Gastroesophageal sphincter (tissue), 4 donors: Measurements from ENCODE around the gene SLK. TPM values are rescaled to one million over a fixed set of nuclear protein-coding genes. Genes with fewer than 3 reads are reported as not detected.

Experiments used
- ATAC-seq: fragments of 150-250 bp; one replicate; pipeline ENCODE4 v1.9.1; 2016; ENCODE audit warnings: mild to moderate bottlenecking, moderate library complexity
- H3K27ac ChIP-seq, 4 donors: fragments of 200-600 bp; sonication (generic) in 3 of 4; 1 replicate in 3 of 4; 2 replicates in 1 of 4; pipeline ENCODE4 v1.5.1; 2016 to 2019
- H3K27me3 ChIP-seq: fragments of 200-600 bp; sonication (generic); one replicate; pipeline ENCODE4 v1.5.1; 2019
- H3K36me3 ChIP-seq, 2 donors: fragments of 200-600 bp; sonication (generic); one replicate each; pipeline ENCODE4 v1.5.1; 2019; ENCODE audit warnings: control low read depth in 1 of 2
- H3K4me1 ChIP-seq, 3 donors: fragments of 200-600 bp; sonication (generic); 1 replicate in 2 of 3; 2 replicates in 1 of 3; pipeline ENCODE4 v1.5.1; 2016 to 2019; ENCODE audit warnings: control low read depth in 2 of 3
- H3K4me3 ChIP-seq, 2 donors: fragments of 200-600 bp; sonication (generic); one replicate each; pipeline ENCODE4 v1.5.1; 2019; ENCODE audit warnings: mild to moderate bottlenecking in 1 of 2, moderate library complexity in 1 of 2
- H3K9me3 ChIP-seq, 3 donors: fragments of 200-600 bp; sonication (generic); one replicate each; pipeline ENCODE4 v1.5.1; 2017 to 2019; ENCODE audit warnings: control low read depth in 2 of 3
- EP300 ChIP-seq: sonication (generic); formaldehyde crosslinking; IDR thresholded peaks from one replicate; pipeline ENCODE4 v1.6.1; 2017; ENCODE audit warnings: antibody characterized with exemption, mild to moderate bottlenecking
- POLR2A ChIP-seq, 2 donors: fragments of 450-650 bp; IDR thresholded peaks; one replicate each; pipeline ENCODE4 v1.6.1; 2017; ENCODE audit warnings: antibody characterized with exemption in 2 of 2, mild to moderate bottlenecking in 2 of 2, moderate library complexity in 1 of 2
- POLR2AphosphoS5 ChIP-seq: sonication (generic); formaldehyde crosslinking; IDR thresholded peaks from one replicate; pipeline ENCODE4 v1.6.1; 2017; ENCODE audit warnings: antibody characterized with exemption
- WGBS, 2 donors: methylation state at CpG; one replicate each; pipeline ENCODE4 v1.1.5; 2018; ENCODE audit warnings: low coverage in 1 of 2; 5-methylcytosine and 5-hydroxymethylcytosine counted together
- total RNA-seq, 4 donors: library from RNA; depleted of rRNA; stranded (reverse); fragments of >200 nt; gene quantifications; one replicate each; pipeline ENCODE4 v1.1.0, GENCODE V29; 2016
- TF ChIP-seq, protein P1 (sequence below), 4 experiments: fragments of 200-600 bp in 2 of 4; fragments of 450-650 bp in 2 of 4; sonication (generic) in 1 of 4; IDR thresholded peaks; one replicate each; pipeline ENCODE4 v1.5.1; 2017 to 2019; ENCODE audit warnings: antibody characterized with exemption in 4 of 4, mild to moderate bottlenecking in 2 of 4, moderate library complexity in 2 of 4

The SLK gene
- total RNA-seq, 4 donors from 2014 or later, result 75.0 to 119 (median 107) TPM

DNA sequence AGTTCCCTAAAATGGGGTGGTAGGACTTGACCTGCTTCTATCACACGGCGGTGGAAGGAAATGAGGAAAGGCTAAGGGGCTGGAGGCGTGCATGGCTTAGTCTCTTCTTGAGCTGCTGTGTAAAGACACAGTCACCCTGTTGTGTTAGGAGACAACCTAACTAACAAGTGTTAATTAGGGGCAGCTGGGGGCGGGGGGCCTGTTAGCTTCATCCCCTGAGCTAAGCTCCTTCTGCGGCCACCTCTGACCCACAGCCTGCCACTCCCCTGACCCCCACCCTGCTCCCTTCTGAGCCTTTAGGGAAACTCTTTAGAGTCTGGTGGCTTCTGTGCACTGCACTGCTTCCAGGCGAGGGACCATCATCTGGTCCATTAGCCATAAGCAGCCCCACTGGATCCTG is 90.8 kb downstream of the SLK start:
- Histone ChIP-seq H3K4me3 (no peak overlapping the region), H3K9me3 (no peaks in the 10 kb centered on the region), H3K27ac (no peak overlapping the region), H3K36me3 (no peaks in the 10 kb centered on the region), H3K27me3 (no peaks in the 10 kb centered on the region), H3K4me1 (no peaks in the 10 kb centered on the region)
- ATAC-seq, result no peak
- TF ChIP-seq, protein P1, sequence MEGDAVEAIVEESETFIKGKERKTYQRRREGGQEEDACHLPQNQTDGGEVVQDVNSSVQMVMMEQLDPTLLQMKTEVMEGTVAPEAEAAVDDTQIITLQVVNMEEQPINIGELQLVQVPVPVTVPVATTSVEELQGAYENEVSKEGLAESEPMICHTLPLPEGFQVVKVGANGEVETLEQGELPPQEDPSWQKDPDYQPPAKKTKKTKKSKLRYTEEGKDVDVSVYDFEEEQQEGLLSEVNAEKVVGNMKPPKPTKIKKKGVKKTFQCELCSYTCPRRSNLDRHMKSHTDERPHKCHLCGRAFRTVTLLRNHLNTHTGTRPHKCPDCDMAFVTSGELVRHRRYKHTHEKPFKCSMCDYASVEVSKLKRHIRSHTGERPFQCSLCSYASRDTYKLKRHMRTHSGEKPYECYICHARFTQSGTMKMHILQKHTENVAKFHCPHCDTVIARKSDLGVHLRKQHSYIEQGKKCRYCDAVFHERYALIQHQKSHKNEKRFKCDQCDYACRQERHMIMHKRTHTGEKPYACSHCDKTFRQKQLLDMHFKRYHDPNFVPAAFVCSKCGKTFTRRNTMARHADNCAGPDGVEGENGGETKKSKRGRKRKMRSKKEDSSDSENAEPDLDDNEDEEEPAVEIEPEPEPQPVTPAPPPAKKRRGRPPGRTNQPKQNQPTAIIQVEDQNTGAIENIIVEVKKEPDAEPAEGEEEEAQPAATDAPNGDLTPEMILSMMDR (IDR thresholded peaks at IDR 0.05), result no peak
- TF ChIP-seq EP300, result no peak
- TF ChIP-seq POLR2A (IDR thresholded peaks at IDR 0.05), result no peak
- no peak for TF ChIP-seq POLR2AphosphoS5
- WGBS, 2 donors, result 51% methylated on average over 4 of the region's 6 CpGs; no CpG with 5 or more reads in 1 of the 2 donors

DNA sequence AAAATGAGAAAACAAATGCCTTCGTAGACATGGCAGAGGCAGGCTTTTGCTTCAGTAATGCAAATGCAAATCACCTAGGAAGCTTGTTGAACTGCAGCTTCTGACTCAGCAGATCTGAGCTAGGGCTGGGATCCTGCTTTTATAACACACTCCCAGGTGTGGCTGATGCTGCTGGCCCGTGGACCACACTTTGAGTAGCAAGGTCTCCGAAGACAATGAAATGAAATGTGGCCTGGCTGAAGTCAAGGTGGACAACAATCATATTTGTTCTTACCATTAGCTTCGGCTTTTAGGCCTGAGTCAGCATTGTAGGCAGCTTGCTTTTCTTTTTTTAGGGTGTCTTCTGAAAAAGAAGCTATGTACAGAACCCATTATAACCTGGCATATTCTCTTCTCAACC is 92.4 kb downstream of the SLK start:
- no peaks in the 10 kb centered on the region for H3K9me3 ChIP-seq
- H3K27me3 ChIP-seq, result peaks cover 3% of the 10 kb centered on the region
- ATAC-seq, result no peak
- no peak overlapping the region for H3K4me3 ChIP-seq
- no peak overlapping the region for H3K27ac ChIP-seq
- no peaks in the 10 kb centered on the region for H3K4me1 ChIP-seq
- no peak for TF ChIP-seq POLR2A (IDR thresholded peaks at IDR 0.05)
- TF ChIP-seq EP300, result no peak
- 63 to 80% methylated on average over 3 to 4 of the region's 4 CpGs for WGBS, 2 donors
- no peaks in the 10 kb centered on the region for H3K36me3 ChIP-seq

DNA sequence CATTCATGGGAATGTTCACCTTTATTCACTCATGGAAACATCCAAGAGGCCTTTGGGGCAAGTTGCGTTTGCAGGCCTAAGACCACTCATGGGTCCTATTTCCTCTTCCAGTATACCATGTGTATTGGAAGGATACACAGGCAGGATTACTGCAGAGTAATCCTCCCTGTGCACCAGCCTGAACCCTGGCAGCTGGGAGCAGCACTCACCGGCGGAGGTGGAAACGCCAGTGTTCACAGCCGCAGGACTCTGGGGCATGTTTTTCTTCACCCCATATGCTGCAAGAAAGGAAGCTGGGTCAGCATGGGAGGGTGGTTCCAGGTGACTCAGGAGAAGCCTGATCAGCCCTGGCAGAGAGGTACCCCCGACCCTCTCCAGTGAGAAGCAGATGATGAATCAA is 94.3 kb downstream of the SLK start:
- Histone ChIP-seq H3K36me3 (no peaks in the 10 kb centered on the region), H3K9me3 (no peaks in the 10 kb centered on the region), H3K27ac (no peak overlapping the region), H3K4me3 (no peak overlapping the region), H3K27me3 (peaks cover 4% of the 10 kb centered on the region), H3K4me1 (no peaks in the 10 kb centered on the region)
- no peak for ATAC-seq
- WGBS, 2 donors, result no CpG with 5 or more reads among the region's 6 CpGs
- TF ChIP-seq POLR2A (IDR thresholded peaks at IDR 0.05) (no peak), POLR2AphosphoS5 (no peak)

DNA sequence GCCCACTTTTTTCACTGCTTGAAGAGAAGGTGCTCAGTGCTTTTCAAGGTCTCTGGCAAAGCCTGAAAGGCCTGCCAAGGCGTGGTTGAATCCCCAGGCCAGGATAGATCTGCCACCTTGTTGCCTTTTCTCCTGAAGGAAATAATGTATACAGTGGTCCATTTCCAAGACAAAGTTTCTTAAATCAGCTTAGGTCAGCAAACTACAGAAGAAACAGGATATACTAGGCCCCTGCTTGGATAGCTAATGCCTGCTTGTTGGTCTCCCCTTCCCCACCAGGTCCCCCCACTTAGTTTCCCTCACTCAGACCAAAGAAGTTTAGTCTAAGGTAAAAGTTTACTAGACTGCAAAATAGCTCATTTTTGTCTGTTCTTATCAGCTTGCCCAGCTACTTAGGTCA is 98.8 kb downstream of the SLK start:
- Histone ChIP-seq H3K27ac (no peak overlapping the region), H3K36me3 (no peaks in the 10 kb centered on the region), H3K27me3 (peaks cover 4% of the 10 kb centered on the region), H3K4me1 (no peaks in the 10 kb centered on the region), H3K9me3 (no peaks in the 10 kb centered on the region), H3K4me3 (no peak overlapping the region)
- TF ChIP-seq POLR2A (IDR thresholded peaks at IDR 0.05), result no peak
- no peak for TF ChIP-seq POLR2AphosphoS5
- TF ChIP-seq EP300, result no peak
- TF ChIP-seq, protein P1 (IDR thresholded peaks at IDR 0.05), result no peak
- 60 to 86% methylated on average over 1 of the region's 1 CpG for WGBS, 2 donors
- ATAC-seq, result no peak

DNA sequence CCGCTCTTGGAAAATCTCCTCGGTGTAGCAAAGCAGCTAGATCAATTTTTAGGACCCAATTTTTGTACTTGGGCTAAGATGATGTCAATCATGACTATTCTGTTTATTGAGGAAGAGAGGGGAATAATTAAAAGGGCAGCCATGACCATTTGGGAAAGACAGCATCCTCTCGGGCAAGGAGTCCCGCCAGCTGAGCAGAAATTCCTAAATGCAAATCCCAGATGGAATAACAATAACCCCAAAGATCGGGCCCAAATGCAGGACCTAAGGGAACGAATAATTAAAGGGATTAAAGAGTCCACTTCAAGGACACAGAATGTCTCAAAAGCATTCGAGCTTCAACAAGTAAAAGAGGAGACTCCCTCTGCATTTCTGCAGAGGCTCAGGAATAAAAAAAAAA is 100.0 kb downstream of the SLK start:
- H3K9me3 ChIP-seq, result no peaks in the 10 kb centered on the region
- H3K4me1 ChIP-seq, result no peaks in the 10 kb centered on the region
- WGBS, 2 donors, result 70 to 72% methylated on average over 6 to 7 of the region's 7 CpGs
- H3K4me3 ChIP-seq, result no peak overlapping the region
- no peaks in the 10 kb centered on the region for H3K36me3 ChIP-seq
- TF ChIP-seq, protein P1 (IDR thresholded peaks at IDR 0.05), result no peak
- TF ChIP-seq EP300 (no peak), POLR2AphosphoS5 (no peak), POLR2A (IDR thresholded peaks at IDR 0.05) (no peak)
- peaks cover 4% of the 10 kb centered on the region for H3K27me3 ChIP-seq
- no peak for ATAC-seq
- no peak overlapping the region for H3K27ac ChIP-seq

DNA sequence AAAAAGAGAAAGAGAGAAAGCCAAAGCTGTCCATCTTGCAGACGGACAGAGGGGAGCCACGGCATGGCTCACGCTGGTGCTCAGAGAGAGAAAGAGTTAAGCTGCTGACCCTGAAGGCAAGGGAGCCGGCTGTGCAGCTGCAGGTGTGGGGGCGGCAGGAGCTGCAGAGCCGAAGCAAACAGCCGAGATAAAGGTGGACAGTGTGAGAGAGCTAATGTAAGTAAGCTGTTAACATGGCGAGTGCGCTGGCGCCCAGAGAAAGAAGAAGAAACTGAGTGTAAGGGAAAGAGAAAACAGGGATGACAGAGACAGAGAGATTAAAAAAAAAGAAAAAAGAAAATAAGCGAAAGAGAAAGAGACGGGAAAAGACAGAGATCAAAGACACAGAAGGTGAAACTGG is 100.6 kb downstream of the SLK start:
- Histone ChIP-seq H3K27me3 (peaks cover 8% of the 10 kb centered on the region), H3K4me3 (no peak overlapping the region), H3K27ac (no peak overlapping the region), H3K9me3 (no peaks in the 10 kb centered on the region), H3K4me1 (no peaks in the 10 kb centered on the region), H3K36me3 (no peaks in the 10 kb centered on the region)
- 47% methylated on average over 6 to 10 of the region's 12 CpGs for WGBS, 2 donors
- no peak for TF ChIP-seq POLR2A (IDR thresholded peaks at IDR 0.05)
- TF ChIP-seq POLR2AphosphoS5, result no peak
- no peak for TF ChIP-seq EP300
- TF ChIP-seq, protein P1 (IDR thresholded peaks at IDR 0.05), result no peak
- no peak for ATAC-seq
